HG03039 (cell line): ENCODE results near the gene ATP1A4.

Source experiments
- ATAC-seq: cut with Tn5 transposase; IDR thresholded peaks from one replicate; pipeline ENCODE4 v1.9.1; 2021; ENCODE audit warnings: mild to moderate bottlenecking, moderate library complexity; ENCODE audit not compliant: unreplicated experiment

Gene ATP1A4

GRCh38 chr1:160169553-160170399 is 18.4 kb downstream of the ATP1A4 start:
- ATAC-seq: no peak

GRCh38 chr1:160171354-160171753 is 20.0 kb downstream of the ATP1A4 start:
- no peak for ATAC-seq

GRCh38 chr1:160171980-160172379 is 20.6 kb downstream of the ATP1A4 start:
- ATAC-seq: no peak

GRCh38 chr1:160177231-160177630 is 25.8 kb downstream of the ATP1A4 start:
- ATAC-seq: no peak

GRCh38 chr1:160177667-160178066 is 26.3 kb downstream of the ATP1A4 start:
- ATAC-seq: no peak

- no peak for ATAC-seq
These were observed 27.3 kb downstream of the ATP1A4 start for GRCh38 chr1:160178731-160179130.

- ATAC-seq: no peak
These were observed 27.9 kb downstream of the ATP1A4 start for GRCh38 chr1:160179336-160179735.

- ATAC-seq: no peak
These were observed 34.8 kb downstream of the ATP1A4 start for GRCh38 chr1:160186246-160186645.

GRCh38 chr1:160186729-160187128 is 35.3 kb downstream of the ATP1A4 start:
- no peak for ATAC-seq

- no peak for ATAC-seq
These were observed 36.0 kb downstream of the ATP1A4 start for GRCh38 chr1:160187407-160187806.

- ATAC-seq: no peak
These were observed 36.9 kb downstream of the ATP1A4 start for GRCh38 chr1:160188341-160188740.

GRCh38 chr1:160189649-160190625 is 38.5 kb downstream of the ATP1A4 start, which contains the start of gene CASQ1:
TSS of gene CASQ1 (plus strand) at chr1:160190575. CDS start at chr1:160190752, 177 bp downstream.
- no peak for ATAC-seq

GRCh38 chr1:160191756-160192155 is 40.4 kb downstream of the ATP1A4 start:
- no peak for ATAC-seq

- ATAC-seq: no peak
These were observed 40.8 kb downstream of the ATP1A4 start for GRCh38 chr1:160192234-160192633.

- ATAC-seq: peak; percentile 54
These were observed 41.9 kb downstream of the ATP1A4 start for GRCh38 chr1:160193091-160193819.

GRCh38 chr1:160193832-160194736 is 42.7 kb downstream of the ATP1A4 start:
- ATAC-seq: no peak

- ATAC-seq: no peak
These were observed 43.3 kb downstream of the ATP1A4 start for GRCh38 chr1:160194737-160195059.

GRCh38 chr1:160196143-160196542 is 44.7 kb downstream of the ATP1A4 start:
- no peak for ATAC-seq

GRCh38 chr1:160197231-160197630 is 45.8 kb downstream of the ATP1A4 start:
- ATAC-seq: no peak

- no peak for ATAC-seq
These were observed 49.4 kb downstream of the ATP1A4 start for GRCh38 chr1:160200786-160201185.
